Measurements from ENCODE around the gene OOSP2. TPM values are rescaled to one million over a fixed set of nuclear protein-coding genes. Genes with fewer than 3 reads are reported as not detected.

OOSP2 gene
- total RNA-seq, 1 donor from 2014 or later = not detected

DNA sequence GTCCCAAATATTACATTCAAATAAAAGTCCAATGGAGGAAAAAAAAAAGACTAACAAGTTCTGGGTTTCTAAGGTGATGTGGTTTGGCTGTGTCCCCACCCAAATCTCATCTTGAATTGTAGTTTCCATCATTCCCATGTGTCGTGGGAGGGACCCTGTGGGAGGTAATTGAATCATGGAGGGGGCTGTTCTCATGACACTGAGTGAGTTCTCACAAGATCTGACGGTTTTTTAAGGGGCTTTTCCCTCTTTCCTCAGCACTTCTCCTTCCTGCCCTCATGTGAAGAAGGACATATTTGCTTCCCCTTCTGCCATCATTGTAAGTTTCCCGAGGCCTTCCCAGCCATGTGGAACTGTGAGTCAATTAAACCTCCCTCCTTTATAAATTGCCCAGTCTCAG is 40.3 kb downstream of the OOSP2 start:
- DNase-seq = no peak

DNA sequence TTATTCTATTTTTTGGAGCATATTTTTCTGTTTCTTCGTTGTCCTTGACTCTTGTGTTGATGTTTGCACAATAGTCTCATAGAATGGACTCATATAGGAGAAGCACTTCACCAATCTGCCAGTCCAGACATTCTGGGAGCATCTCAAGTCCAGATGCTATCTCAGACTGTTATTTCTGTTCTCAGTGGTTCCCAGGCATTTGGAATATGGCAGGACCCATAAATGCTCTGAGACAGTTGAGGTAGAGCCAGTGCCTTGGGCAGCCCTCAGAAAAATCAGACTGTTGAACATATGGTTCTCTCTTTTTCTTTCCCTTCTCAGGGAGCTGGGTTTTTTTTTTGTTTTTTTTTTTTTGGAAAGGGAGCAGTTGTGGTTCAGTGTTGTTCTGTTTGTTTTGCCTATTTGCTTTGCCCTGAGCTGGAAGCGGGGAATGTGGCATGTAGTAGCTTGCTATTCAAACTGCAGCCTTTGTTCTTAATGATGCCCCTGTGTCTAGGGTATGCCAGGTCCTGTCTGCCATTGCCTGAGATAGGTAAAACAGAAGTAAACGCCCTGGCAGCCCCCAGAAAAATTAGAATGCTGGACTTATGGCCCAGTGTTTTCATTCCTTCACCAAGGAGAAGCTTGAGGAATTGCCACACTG is 44.5 kb downstream of the OOSP2 start:
- no peak for DNase-seq

DNA sequence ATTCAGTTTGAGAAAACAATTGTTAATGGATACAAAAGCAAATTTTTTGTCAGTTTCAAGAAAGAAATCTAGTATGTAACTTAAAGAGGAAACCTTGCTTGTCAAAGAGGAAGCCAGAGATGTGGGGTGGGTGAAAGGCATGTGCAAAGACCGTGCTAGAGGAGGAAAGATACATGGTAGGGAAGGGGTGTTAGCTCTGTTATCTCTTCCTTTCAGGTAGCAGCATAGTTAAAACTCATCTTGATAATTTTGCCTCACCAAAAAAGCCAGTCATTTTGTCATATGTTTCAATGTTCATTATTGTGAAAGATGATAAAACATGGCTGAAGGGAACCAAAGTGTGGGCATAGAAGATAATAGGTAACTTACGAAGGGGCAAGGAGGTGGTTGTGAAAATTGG is 45.7 kb downstream of the OOSP2 start:
- DNase-seq = no peak

DNA sequence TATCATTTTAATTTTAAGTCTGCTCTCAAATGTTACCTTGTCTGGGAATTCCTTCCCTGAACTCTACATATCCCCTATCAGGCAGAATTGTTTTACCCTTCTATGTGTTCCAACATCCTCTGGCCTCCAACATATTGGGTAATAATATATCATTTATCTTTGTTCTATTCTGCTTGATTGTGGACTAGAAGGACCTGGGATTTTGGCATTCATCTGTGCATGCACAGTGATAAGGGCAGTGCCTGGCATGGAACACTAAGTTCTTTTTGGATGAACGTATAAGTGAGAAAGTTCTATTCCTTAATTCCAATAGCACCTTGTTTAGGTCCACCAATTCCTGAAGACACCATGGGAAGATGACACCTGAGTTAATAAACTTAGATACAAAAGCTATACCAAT is 47.0 kb downstream of the OOSP2 start:
- DNase-seq = no peak

- no peak for DNase-seq
Measured at GRCh38 chr11:60088364-60088763, 48.2 kb downstream of the OOSP2 start, which contains the start of gene MS4A2. MS4A2 (plus strand) TSS chr11:60088664; CDS start chr11:60088766, 102 bp downstream.

GRCh38 chr11:60095477-60096120 is 55.4 kb downstream of the OOSP2 start:
- DNase-seq = no peak

- DNase-seq = no peak
Measured at GRCh38 chr11:60097189-60097588, 57.0 kb downstream of the OOSP2 start.

Other genes with a start within 250 kb of the OOSP2 start
- gene MRPL16, start 229.6 kb upstream of the OOSP2 start, total RNA-seq = 35.9 and 44.5 TPM in 2 replicates
- not detected in 2 replicates for gene CBLIF, start 194.9 kb upstream of the OOSP2 start, total RNA-seq
- 0.17 TPM in 1 of 2 replicates, not detected in the other for gene TCN1, start 173.9 kb upstream of the OOSP2 start, total RNA-seq
- not detected in 2 replicates for gene OOSP3, start 161.6 kb upstream of the OOSP2 start, total RNA-seq
- gene OOSP1, start 102.0 kb upstream of the OOSP2 start, total RNA-seq = not detected in 2 replicates
- gene OOSP4A, start 76.4 kb upstream of the OOSP2 start, total RNA-seq = not detected in 2 replicates
- not detected in 2 replicates for gene OOSP4B, start 23.2 kb upstream of the OOSP2 start, total RNA-seq
- gene MS4A3, start 16.3 kb downstream of the OOSP2 start, total RNA-seq = not detected in 2 replicates
- not detected in 2 replicates for gene MS4A2, start 48.3 kb downstream of the OOSP2 start, total RNA-seq
- gene MS4A6A, start 142.7 kb downstream of the OOSP2 start, total RNA-seq = 1.3 and 6.0 TPM in 2 replicates
- gene MS4A4E, start 202.7 kb downstream of the OOSP2 start, total RNA-seq = not detected in 2 replicates
- gene MS4A4A, start 240.3 kb downstream of the OOSP2 start, total RNA-seq = not detected in 2 replicates

All from dermis blood vessel endothelial cell (primary cell).